Panc1 (cell line): ENCODE results near the gene METTL23.

Source experiments
- CTCF ChIP-seq: fragments of 450-650 bp; IDR thresholded peaks from 2 replicates; pipeline ENCODE4 v1.5.1; 2017; ENCODE audit warnings: mild to moderate bottlenecking
- POLR2AphosphoS5 ChIP-seq: IDR thresholded peaks from 2 replicates; pipeline ENCODE4 v1.6.1; 2012; ENCODE audit warnings: mild to moderate bottlenecking, low read depth, low read length, moderate library complexity
- SIN3A ChIP-seq: IDR thresholded peaks from 2 replicates; pipeline ENCODE4 v1.6.1; 2012; ENCODE audit warnings: low read depth, mild to moderate bottlenecking, low read length, moderate library complexity, borderline replicate concordance; ENCODE audit not compliant: insufficient read depth

GRCh38 chr17:76713765-76714164 lies 12.9 kb upstream of the METTL23 start:
- no peak for TF ChIP-seq CTCF
- TF ChIP-seq SIN3A, result no peak
- TF ChIP-seq POLR2AphosphoS5, result no peak
